Iris pigment epithelial cell (primary cell): ENCODE measurements around the gene RAB2B.
"Not testable (repeated sequence)": the region's sequence is repeated elsewhere in the genome, so short reads cannot be mapped to it uniquely, and the experiment has no call there.

Experiments used
- DNase-seq: peaks from one replicate; pipeline ENCODE4 v3.0.0-alpha.2; 2011; ENCODE audit warnings: low read depth

The RAB2B gene

GRCh38 chr14:21486640-21487087 lies 9.9 kb upstream of the RAB2B start:
- peak; percentile 94 for DNase-seq

DNA sequence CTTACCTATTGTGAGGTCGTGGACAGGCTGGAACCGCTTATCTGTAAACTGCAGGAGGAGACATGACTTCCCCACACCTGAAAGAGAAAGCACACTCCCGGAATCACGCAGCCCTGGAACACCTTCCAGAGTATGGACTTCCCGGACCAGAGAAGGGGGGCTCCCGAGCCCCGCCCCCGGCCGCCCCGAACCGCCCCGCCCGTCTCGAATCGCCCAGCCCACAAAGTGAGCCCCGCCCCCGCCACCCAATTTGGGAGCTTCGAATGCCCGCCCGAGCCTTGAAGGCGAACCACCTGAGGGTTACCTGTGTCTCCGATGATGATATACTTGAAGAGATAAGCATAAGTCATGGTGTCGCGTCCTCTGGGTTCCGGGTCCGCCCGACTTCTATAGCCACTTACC lies 235 bp downstream of the RAB2B start:
- DNase-seq: peak; percentile 66

DNA sequence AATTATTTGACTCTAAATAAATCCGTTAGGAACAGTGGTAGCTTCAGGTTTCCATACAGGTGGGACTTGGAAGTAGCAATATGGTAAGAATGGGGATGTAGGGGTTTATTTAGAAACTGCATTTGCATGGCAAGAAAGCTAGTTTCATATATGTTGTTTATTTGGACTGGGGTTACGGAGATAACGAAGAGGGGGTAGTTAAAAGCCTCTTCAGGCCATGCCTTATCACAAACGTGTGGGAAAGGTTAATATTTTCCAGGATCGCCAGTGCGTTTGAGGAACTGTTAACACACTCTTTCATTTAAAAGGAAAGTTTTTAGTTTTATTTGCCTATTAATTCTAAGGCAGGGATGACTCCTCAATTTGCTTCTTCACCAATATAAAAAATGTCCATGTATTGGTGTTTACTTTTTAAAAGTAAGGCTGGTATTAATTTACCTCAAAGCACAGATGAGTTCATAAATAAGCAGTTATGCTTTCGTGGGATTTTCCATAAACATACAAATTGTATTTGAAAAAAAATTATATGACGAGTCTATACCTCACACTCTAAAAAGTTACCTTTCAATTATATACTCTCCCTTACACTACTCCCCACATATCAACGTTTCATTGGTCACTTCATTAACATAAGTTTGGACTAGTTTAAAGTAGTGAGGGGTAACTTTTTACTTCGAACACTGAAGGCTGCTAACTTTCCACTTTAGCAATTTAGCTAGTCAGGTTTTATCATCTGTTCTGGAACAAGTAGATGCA lies 814 bp downstream of the RAB2B start:
- no peak for DNase-seq

- DNase-seq: peak; percentile 92
Measured at GRCh38 chr14:21467616-21468015, 9.1 kb downstream of the RAB2B start.

- peak; percentile 100 for DNase-seq
Measured at GRCh38 chr14:21455912-21456667, 20.7 kb downstream of the RAB2B start, which contains the start of gene CHD8. CHD8 (minus strand) TSS chr14:21456123; CDS start chr14:21431643, 24,480 bp downstream.

GRCh38 chr14:21455592-21455911 lies 21.2 kb downstream of the RAB2B start:
- peak; percentile 31 for DNase-seq

DNA sequence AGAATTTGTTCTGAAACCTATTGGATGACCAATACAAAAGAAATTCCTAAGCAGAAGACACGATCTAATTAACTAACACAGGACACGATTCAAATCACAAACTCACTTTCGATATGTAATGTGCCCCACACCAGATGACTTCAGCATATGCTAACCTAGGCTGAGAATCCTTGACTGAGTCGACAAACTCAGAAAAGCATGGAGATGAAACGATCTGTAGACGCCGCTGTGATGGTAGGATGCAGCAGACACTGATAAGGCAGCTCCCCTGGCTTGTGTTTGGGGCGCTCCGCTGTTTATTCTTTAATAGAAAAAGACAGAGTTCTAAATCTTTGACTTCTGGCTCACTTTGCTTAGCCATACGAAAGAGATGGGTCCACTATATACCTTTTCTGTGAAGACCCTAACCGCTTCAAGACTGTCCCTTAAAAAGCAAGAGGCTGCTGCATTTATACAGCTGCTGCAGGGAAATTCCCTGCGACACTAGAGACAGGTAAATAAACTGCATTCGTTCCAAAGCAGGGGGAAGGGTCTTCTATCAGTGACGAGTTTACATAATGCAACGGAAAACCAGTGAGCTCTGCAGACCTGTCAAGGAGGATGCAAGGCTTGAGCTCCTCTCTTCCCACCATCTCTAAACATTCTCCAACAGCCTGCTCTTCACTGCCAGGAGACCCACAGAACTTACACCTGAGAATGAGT lies 21.8 kb downstream of the RAB2B start:
- DNase-seq: peak; percentile 19

DNA sequence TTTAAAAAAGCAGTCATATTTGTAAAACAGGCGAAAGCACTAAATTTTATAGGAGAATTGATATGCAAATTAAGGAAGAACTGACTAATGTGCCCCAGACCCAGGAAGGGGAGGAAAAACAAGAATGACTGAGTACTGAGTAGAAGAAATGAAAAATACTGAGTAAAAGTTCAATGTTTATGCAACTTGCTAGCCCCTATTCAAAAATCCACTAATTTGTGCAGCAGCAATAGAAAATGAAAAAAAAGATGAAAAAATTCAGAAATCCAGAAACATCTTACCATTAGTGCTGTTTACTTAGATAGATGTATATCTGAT lies 26.9 kb downstream of the RAB2B start:
- no peak for DNase-seq

GRCh38 chr14:21442657-21443056 lies 34.1 kb downstream of the RAB2B start:
- not testable (repeated sequence) for DNase-seq

DNA sequence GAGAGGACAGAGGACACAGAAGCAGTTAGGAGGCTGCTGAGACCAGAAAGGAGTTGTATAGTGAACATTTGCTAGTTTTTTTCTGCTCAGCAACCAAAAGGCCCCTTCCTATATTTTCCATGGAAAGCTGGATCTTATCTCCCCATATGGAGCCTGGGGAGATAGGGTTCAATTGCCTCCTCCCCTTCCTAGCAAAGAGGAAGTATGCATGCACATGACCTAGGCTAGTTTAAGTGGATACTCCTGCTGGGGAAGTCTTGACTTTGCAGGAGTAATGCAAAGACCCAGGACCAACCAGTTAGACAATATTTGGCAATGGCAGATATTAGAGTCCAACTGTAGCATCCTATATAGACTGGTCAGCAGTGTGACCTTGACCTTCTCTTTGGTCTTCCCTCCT lies 35.9 kb downstream of the RAB2B start:
- DNase-seq: no peak

- peak; percentile 99 for DNase-seq
Measured at GRCh38 chr14:21437063-21437901, 39.5 kb downstream of the RAB2B start.

GRCh38 chr14:21436567-21437062 lies 40.1 kb downstream of the RAB2B start:
- no peak for DNase-seq

DNA sequence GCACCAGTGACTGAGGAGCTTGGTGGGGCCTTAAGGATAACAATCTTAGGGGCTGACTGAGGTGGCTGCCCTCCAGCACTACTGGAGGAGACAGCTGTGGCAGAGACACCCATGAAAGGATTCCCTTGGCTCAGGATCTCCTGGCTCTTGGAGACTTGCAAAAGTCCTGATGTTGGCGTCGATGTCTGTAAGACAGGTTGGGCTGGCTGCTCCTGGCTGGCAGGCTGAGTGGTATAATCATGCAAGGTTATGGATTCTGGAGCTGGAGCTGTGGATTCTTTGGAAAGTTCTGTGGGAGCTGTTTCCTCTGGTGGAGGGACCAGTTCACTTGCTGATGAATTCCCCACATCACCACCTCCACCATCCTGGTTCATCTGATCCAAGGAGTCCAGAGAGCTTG lies 45.6 kb downstream of the RAB2B start:
- DNase-seq: no peak

GRCh38 chr14:21428930-21429329 lies 47.8 kb downstream of the RAB2B start:
- no peak for DNase-seq

GRCh38 chr14:21426692-21427091 lies 50.1 kb downstream of the RAB2B start:
- DNase-seq: no peak

DNA sequence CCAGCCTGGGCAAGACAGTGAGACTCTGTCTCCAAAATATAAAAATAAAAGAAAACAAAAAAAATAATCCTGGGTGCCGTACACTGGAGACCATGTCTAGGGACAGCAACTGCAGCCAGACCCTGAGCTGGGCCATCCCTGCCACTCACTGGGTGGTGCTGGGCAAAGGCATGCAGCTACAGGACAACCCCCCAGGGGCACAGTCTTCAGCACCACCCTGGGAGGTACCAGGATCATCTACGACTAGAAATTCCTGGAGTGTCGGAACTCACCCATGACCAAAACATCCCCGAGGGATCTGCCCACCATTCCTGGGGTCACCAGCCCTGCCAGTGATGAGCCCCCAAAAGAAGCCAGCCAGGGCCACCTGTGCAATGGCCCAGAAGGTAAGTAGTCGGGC lies 57.2 kb downstream of the RAB2B start:
- no peak for DNase-seq

GRCh38 chr14:21415329-21415728 lies 61.4 kb downstream of the RAB2B start:
- DNase-seq: no peak

- no peak for DNase-seq
Measured at GRCh38 chr14:21414137-21414631, 62.6 kb downstream of the RAB2B start.
